Measurements from ENCODE around the gene OPCML. TPM values are rescaled to one million over a fixed set of nuclear protein-coding genes. Genes with fewer than 3 reads are reported as not detected.

The OPCML gene
- total and polyA plus RNA-seq, 2 donors (not counting 1 experiment from before 2014, with no cell fraction given): not detected

- H3K4me3 ChIP-seq (ENCODE audit: control extremely low read depth in 1 of 5, extremely low read depth in 1 of 5, insufficient read depth in 1 of 5, low read depth in 2 of 5, low read length in 4 of 5): no peak overlapping the region
- intact Hi-C loops (cut with micrococcal nuclease): no loop called here
- Mint-ChIP-seq H3K9me3 (ENCODE audit: insufficient read depth) (no peaks in the 10 kb centered on the region), H3K4me1 (no peaks in the 10 kb centered on the region), H3K4me3 (no peak overlapping the region), H3K27ac (no peak overlapping the region), H3K27me3 (no peaks in the 10 kb centered on the region)
- H3K27me3 ChIP-seq (replicated peaks in 1 of 4; ENCODE audit: control extremely low read depth in 1 of 4, control insufficient read depth in 3 of 4, insufficient read depth in 4 of 4, low read length in 3 of 4): no peaks in the 10 kb centered on the region
- H2AFZ ChIP-seq (ENCODE audit: insufficient read depth, low read depth, low read length, poor library complexity, severe bottlenecking): no peak overlapping the region
- no peak overlapping the region for H3K9ac ChIP-seq (ENCODE audit: low read length)
- CTCF ChIA-PET: no interaction called here
- no peak overlapping the region for H3K4me2 ChIP-seq (replicated peaks; ENCODE audit: low read depth, low read length, poor library complexity, severe bottlenecking)
- TF ChIP-seq EZH2 (IDR thresholded peaks at IDR 0.05; ENCODE audit: borderline replicate concordance, insufficient read depth, low read depth, low read length, poor library complexity, severe bottlenecking) (no peak), CTCF (IDR thresholded peaks at IDR 0.05) (no peak)
- ATAC-seq (ENCODE audit: low read depth) (no peak), DNase-seq (no peak)
- no peaks in the 10 kb centered on the region for H3K4me1 ChIP-seq (ENCODE audit: control insufficient read depth in 2 of 2, insufficient read depth in 2 of 2, low read length in 2 of 2)
- H3K27ac ChIP-seq (ENCODE audit: low read length in 2 of 2): no peak overlapping the region
- POLR2A ChIA-PET: no interaction called here
- H3K9me3 ChIP-seq (ENCODE audit: control extremely low read depth in 1 of 3, control insufficient read depth in 2 of 3, insufficient read depth in 1 of 3, low read length in 2 of 3): peaks cover 0 to 7% (median 0%) of the 10 kb centered on the region in 3 donors
- H3K79me2 ChIP-seq (ENCODE audit: control insufficient read depth, insufficient read depth, low read length): no peaks in the 10 kb centered on the region
- WGBS (ENCODE audit: insufficient coverage): 80% methylated on average over 1 of the region's 2 CpGs
- no peaks in the 10 kb centered on the region for H4K20me1 ChIP-seq (ENCODE audit: control insufficient read depth, insufficient read depth, low read length, poor library complexity, severe bottlenecking)
- no peaks in the 10 kb centered on the region for H3K36me3 ChIP-seq (replicated peaks in 1 of 2; ENCODE audit: control extremely low read depth in 1 of 2, control insufficient read depth in 1 of 2, extremely low read depth in 1 of 2, insufficient read depth in 2 of 2, low read length in 1 of 2)
These were observed 144.0 kb downstream of the OPCML start for GRCh38 chr11:133388260-133388659.

GRCh38 chr11:133386852-133387251 lies 145.4 kb downstream of the OPCML start:
- Mint-ChIP-seq H3K27me3 (no peaks in the 10 kb centered on the region), H3K9me3 (ENCODE audit: insufficient read depth) (no peaks in the 10 kb centered on the region), H3K27ac (no peak overlapping the region), H3K4me1 (no peaks in the 10 kb centered on the region), H3K4me3 (no peak overlapping the region)
- ChIA-PET POLR2A (no interaction called here), CTCF (no interaction called here)
- 81% methylated on average over 4 of the region's 4 CpGs for WGBS (ENCODE audit: insufficient coverage)
- ATAC-seq (ENCODE audit: low read depth) (no peak), DNase-seq (no peak)
- Histone ChIP-seq H2AFZ (ENCODE audit: insufficient read depth, low read depth, low read length, poor library complexity, severe bottlenecking) (no peak overlapping the region), H3K27ac (ENCODE audit: low read length in 2 of 2) (no peak overlapping the region), H3K9me3 (ENCODE audit: control extremely low read depth in 1 of 3, control insufficient read depth in 2 of 3, insufficient read depth in 1 of 3, low read length in 2 of 3) (peaks cover 0 to 4% (median 0%) of the 10 kb centered on the region in 3 donors), H4K20me1 (ENCODE audit: control insufficient read depth, insufficient read depth, low read length, poor library complexity, severe bottlenecking) (no peaks in the 10 kb centered on the region), H3K36me3 (replicated peaks in 1 of 2; ENCODE audit: control extremely low read depth in 1 of 2, control insufficient read depth in 1 of 2, extremely low read depth in 1 of 2, insufficient read depth in 2 of 2, low read length in 1 of 2) (no peaks in the 10 kb centered on the region), H3K4me1 (ENCODE audit: control insufficient read depth in 2 of 2, insufficient read depth in 2 of 2, low read length in 2 of 2) (no peaks in the 10 kb centered on the region), H3K4me2 (replicated peaks; ENCODE audit: low read depth, low read length, poor library complexity, severe bottlenecking) (no peak overlapping the region), H3K79me2 (ENCODE audit: control insufficient read depth, insufficient read depth, low read length) (no peaks in the 10 kb centered on the region), H3K4me3 (ENCODE audit: control extremely low read depth in 1 of 5, extremely low read depth in 1 of 5, insufficient read depth in 1 of 5, low read depth in 2 of 5, low read length in 4 of 5) (no peak overlapping the region), H3K27me3 (replicated peaks in 1 of 4; ENCODE audit: control extremely low read depth in 1 of 4, control insufficient read depth in 3 of 4, insufficient read depth in 4 of 4, low read length in 3 of 4) (no peaks in the 10 kb centered on the region), H3K9ac (ENCODE audit: low read length) (no peak overlapping the region)
- no peak for TF ChIP-seq CTCF (IDR thresholded peaks at IDR 0.05)
- TF ChIP-seq EZH2 (IDR thresholded peaks at IDR 0.05; ENCODE audit: borderline replicate concordance, insufficient read depth, low read depth, low read length, poor library complexity, severe bottlenecking): no peak
- intact Hi-C loops (cut with micrococcal nuclease): no loop called here
